GM19193 (cell line): ENCODE measurements around the gene SH3PXD2B.

ENCODE experiments used
- POLR2A ChIP-seq: IDR thresholded peaks from 4 replicates; pipeline ENCODE4 v1.6.1; 2011; ENCODE audit not compliant: insufficient read depth, insufficient read length; ENCODE audit errors: extremely low read depth

Gene SH3PXD2B

DNA sequence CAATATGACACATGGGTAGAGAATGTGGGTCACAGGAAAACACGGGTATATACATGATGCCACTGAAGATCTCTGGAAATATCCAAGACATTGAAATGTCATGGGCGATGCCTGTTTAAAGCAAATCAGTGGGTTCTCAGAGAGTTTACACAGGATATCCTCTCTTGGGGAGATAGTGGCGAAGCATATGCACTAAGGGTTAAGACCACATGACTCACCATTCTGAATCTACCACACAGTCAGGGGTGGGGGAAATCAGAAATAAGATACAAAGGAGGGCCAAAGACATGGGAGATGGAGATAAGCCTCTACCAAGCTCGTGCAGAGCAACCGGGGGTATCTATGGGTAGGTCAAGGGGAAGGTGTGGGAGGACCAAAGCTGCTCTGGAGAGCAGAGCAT is 58.8 kb downstream of the SH3PXD2B start:
- no peak for TF ChIP-seq POLR2A

- TF ChIP-seq POLR2A: no peak
Measured at GRCh38 chr5:172389578-172390112, 64.7 kb downstream of the SH3PXD2B start.

DNA sequence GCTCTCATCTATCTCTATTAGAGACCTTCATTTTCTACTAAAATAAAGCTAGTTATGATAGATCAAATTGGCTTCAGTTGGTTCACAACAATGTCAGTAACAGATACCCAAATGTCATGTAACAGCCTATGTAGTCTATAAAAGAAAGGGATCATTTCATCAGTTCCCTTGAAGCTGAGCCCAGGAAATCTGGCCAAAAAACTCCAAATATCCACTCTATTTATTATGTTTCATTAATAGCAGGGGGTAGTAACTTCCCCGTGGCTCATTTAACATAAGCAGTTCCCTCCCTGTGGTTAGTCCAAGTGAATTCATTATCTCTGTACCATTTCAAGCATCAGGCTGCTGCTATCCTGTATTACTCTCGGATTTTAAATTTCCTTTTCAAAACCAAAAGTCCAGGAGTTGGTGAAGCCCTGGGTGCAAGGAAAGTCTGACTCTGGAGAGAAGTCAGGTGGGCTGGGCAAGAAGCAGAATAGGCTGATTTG is 66.0 kb downstream of the SH3PXD2B start:
- TF ChIP-seq POLR2A: no peak

DNA sequence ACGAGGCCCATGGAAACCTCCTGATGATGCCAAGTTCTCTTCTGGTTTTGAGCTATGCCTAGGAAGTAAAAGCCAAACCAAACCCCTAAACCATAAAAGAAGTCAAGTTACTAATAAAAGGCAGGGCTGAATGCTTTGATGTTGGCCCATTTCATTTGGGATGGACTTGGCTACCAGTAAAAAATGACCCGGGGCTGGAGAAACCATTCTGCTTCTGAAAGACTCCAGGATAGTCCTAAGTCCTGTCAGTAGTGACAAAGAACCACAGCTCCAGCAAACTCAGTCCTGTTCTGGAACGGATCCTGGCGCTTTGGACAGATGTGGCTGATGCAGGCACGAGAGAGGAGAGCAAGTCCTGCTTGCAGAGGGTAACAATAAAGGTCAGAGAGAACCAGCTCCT is 68.6 kb downstream of the SH3PXD2B start:
- TF ChIP-seq POLR2A: no peak

DNA sequence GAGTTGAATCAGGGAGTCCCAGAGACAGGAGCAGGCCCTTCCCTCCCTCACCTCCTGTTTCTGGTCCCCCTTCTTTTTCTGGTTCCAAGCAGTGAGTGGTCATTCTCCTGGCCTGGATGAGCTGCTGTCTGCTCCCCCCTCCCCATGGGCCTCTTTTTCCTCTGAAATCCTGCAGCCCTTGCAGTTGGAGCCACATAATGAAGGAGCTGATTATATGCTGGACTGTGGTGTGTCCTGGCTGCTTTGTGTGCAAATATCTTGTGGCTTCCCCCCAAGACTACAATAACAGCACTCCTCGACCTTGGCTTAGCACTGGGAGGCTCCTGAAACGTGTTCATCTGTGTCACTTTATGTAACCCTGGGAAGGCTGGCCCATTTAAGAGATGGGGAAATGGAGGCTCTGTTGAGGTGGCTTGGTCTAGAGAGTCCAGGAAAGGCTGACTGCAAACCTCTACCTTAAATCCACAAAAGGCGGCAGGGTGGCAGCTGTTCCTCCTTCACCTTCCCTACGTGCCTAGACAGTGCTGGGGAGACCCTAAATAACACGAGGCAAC is 69.2 kb downstream of the SH3PXD2B start:
- no peak for TF ChIP-seq POLR2A

- no peak for TF ChIP-seq POLR2A
Measured at GRCh38 chr5:172383191-172383802, 71.0 kb downstream of the SH3PXD2B start.

DNA sequence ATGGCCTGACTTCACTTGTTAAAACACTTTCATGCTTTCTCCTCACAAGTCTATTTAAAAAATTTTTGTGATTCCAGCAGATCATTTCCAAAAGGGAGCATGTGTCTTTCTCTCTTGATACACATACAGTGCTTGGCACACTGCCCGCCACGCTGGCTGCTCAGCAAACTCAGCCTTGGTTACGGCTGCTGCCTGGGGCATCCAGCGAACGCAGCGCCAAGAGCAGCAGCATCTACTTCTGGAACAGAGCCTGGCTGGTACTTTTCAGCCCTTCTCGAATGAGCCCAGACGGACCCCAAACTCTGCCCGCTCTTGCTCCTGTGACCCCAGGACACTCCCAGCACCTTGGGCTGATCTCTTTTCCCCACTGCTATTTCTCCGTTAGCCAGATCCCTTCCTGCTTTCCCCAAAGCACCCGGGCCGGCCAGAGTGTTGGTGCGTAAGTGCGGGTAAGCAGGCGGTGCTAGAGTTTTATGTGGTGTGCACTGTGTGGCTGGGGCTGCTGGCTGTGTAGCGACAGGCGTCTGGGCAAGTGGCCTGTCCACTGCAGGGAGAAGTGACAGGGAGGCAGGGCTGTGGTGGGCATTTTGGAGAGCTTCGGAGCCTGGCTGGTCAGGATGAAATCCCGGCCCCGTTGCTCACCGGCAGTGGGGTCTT is 73.2 kb downstream of the SH3PXD2B start:
- TF ChIP-seq POLR2A: no peak

- TF ChIP-seq POLR2A: no peak
Measured at GRCh38 chr5:172380301-172380986, 73.9 kb downstream of the SH3PXD2B start.

DNA sequence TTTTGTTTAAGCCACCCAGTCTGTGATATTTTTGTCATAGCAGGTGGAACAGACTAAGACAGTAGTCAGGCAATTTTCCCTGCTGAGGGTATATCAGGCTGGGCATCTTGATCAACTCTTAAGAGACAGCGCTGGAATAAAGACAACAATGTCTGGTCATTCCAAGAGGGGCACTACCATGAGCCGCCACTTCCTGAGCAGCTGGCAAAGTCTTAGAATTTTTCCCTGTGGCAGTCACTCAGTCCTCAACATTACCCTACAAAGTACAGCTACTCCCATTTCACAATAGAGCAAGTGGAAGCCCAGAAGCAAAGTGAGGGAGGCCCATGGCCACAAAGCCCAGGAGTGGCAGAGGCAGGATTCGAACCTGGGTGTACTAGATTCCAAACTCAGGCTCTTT is 74.8 kb downstream of the SH3PXD2B start:
- TF ChIP-seq POLR2A: no peak

DNA sequence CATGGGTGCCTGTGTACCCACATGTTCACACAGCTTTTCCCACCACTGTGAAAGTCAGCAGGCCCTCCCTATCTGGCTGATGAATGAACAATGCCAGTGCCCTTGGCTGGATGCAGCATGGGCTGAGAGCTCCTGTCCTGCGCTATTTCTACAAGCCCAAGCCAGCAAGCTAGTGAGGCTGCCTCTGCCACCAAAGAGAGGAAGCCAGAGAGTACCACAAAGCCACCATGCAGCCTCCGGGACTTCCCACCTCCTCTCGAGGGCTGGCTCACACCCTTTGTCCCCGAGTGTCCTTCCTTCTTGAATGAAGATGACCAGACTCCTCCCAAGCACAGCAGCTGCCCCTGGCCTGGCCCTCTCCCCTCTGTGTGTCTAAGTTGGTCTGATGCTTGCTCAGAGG is 76.5 kb downstream of the SH3PXD2B start:
- TF ChIP-seq POLR2A: no peak

GRCh38 chr5:172377438-172377837 is 76.9 kb downstream of the SH3PXD2B start:
- TF ChIP-seq POLR2A: no peak

DNA sequence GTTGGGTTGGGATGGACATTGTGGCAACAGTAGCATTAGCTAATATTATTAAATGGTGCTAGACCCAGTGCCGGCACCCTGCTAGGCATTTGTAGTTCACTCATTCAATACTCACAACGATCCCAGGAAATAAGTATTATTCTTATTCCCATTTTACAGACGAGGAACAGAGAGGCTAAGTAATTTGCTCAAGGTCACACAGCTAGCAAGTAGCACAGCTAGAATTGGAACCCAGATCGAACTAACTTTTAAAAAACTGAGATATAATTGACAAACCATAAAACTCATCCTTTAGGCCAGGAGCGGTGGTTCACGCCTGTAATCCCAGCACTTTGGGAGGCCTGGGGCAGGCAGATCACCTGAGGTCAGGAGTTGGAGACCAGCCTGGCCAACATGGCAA is 79.5 kb downstream of the SH3PXD2B start:
- TF ChIP-seq POLR2A: no peak

DNA sequence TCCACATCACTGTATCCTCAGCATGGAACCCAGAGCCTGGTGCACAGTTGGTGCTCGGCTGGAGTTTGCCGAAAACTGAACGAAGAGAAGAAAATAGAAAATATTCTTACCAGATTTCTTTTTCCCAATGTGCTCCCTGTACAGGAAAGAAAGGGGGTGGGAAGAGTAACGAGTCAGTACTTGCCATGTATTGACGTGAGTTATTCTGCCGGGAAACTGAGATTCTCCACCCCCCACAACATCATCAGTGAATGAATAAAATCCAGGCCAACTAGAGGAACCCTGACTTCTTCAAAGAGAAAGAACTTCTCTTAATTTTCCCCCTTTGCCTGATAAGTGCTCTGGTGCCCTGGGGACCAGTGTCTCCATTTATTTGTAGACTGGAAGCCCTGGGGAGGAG is 80.6 kb downstream of the SH3PXD2B start:
- TF ChIP-seq POLR2A: no peak

GRCh38 chr5:172371684-172372083 is 82.6 kb downstream of the SH3PXD2B start:
- no peak for TF ChIP-seq POLR2A

- TF ChIP-seq POLR2A: no peak
Measured at GRCh38 chr5:172370648-172371545, 83.4 kb downstream of the SH3PXD2B start.

- no peak for TF ChIP-seq POLR2A
Measured at GRCh38 chr5:172370237-172370640, 84.1 kb downstream of the SH3PXD2B start.
